ENCODE measurements around the gene DNAH17. TPM values are rescaled to one million over a fixed set of nuclear protein-coding genes. Genes with fewer than 3 reads are reported as not detected.
A peak's percentile ranks its signal among the peaks of the same experiment; 100 is the strongest.

The DNAH17 gene
- total and polyA plus RNA-seq, 2 of the 13 experiments (the other 11 are each of a cell fraction or from before 2014, with no cell fraction given): 0.86 to 1.6 TPM

GRCh38 chr17:78399693-78400144 is 177.5 kb downstream of the DNAH17 start (continued):
- TF ChIP-seq ZNF337 (CRISPR knock-in tag; IDR thresholded peaks at IDR 0.05; ENCODE audit: borderline replicate concordance, low read depth) (0 out of 2 replicates have a peak, but pooled peaks have one; percentile 50), ZNF672 (CRISPR knock-in tag; IDR thresholded peaks at IDR 0.05) (0 out of 2 replicates have a peak, but pooled peaks have one; percentile 39), ZFP91 (CRISPR knock-in tag; IDR thresholded peaks at IDR 0.05; ENCODE audit: borderline replicate concordance) (no peak), ZNF556 (CRISPR knock-in tag; IDR thresholded peaks at IDR 0.05; ENCODE audit: borderline replicate concordance) (no peak), GABPB1 (CRISPR knock-in tag; IDR thresholded peaks at IDR 0.05) (peak; percentile 19; the same call in 1 of the 2 replicates), ZNF549 (CRISPR knock-in tag; IDR thresholded peaks at IDR 0.05) (no peak), SOX13 (IDR thresholded peaks at IDR 0.05) (0 out of 2 replicates have a peak, but pooled peaks have one; percentile 42), SOX13 (CRISPR knock-in tag; conservative IDR thresholded peaks at IDR 0.05 in 1 of 2, IDR thresholded peaks at IDR 0.05 in 1 of 2) (peak in 1 of 2 experiments; percentile 80; a peak in 2 of 4 replicates), FOXA1 (IDR thresholded peaks at IDR 0.05) (peak; percentile 92), FOXA1 (CRISPR knock-in tag; IDR thresholded peaks at IDR 0.05) (peak; percentile 90), FOXP1 (IDR thresholded peaks at IDR 0.05) (peak; percentile 75; the same call in 1 of the 2 replicates), FOXP1 (CRISPR knock-in tag; IDR thresholded peaks at IDR 0.05) (peak; percentile 97), POLR2AphosphoS5 (IDR thresholded peaks at IDR 0.05; ENCODE audit: low read depth, low read length) (no peak), ZSCAN9 (CRISPR knock-in tag; IDR thresholded peaks at IDR 0.05; ENCODE audit: borderline replicate concordance) (peak; percentile 64; the same call in 1 of the 2 replicates), ZNF256 (CRISPR knock-in tag; conservative IDR thresholded peaks at IDR 0.05) (no peak), SNAPC4 (CRISPR knock-in tag; IDR thresholded peaks at IDR 0.05) (no peak), ZGPAT (CRISPR knock-in tag; IDR thresholded peaks at IDR 0.05) (peak; percentile 70), FOXK1 (CRISPR knock-in tag; IDR thresholded peaks at IDR 0.05; ENCODE audit: borderline replicate concordance, low read depth) (peak; percentile 97), SMAD3 (CRISPR knock-in tag; IDR thresholded peaks at IDR 0.05) (no peak), PHF20 (CRISPR knock-in tag; IDR thresholded peaks at IDR 0.05) (no peak), PAX8 (CRISPR knock-in tag; IDR thresholded peaks at IDR 0.05; ENCODE audit: borderline replicate concordance) (no peak), E2F2 (CRISPR knock-in tag; IDR thresholded peaks at IDR 0.05; ENCODE audit: borderline replicate concordance) (no peak), ATF3 (CRISPR knock-in tag; IDR thresholded peaks at IDR 0.05) (peak; percentile 71)

All from HepG2 (cell line).